ENCODE data around the gene HOXC5.

Gene HOXC5

GRCh38 chr12:54005853-54006558, 26.8 kb upstream of the HOXC5 start:
- peak; percentile 86 for FAIRE-seq
- peak; percentile 67 for DNase-seq (ENCODE audit: extremely low spot score, insufficient read length, low read depth)

GRCh38 chr12:54006559-54007220, 26.2 kb upstream of the HOXC5 start:
- FAIRE-seq (no peak), DNase-seq (ENCODE audit: extremely low spot score, insufficient read length, low read depth) (no peak)

- DNase-seq (ENCODE audit: extremely low spot score, insufficient read length, low read depth) (no peak), FAIRE-seq (no peak)
Observed at GRCh38 chr12:54007538-54008259, 25.2 kb upstream of the HOXC5 start.

- no peak for DNase-seq (ENCODE audit: extremely low spot score, insufficient read length, low read depth)
- FAIRE-seq: no peak
Observed at GRCh38 chr12:54008260-54008552, 24.6 kb upstream of the HOXC5 start.

- FAIRE-seq (no peak), DNase-seq (ENCODE audit: extremely low spot score, insufficient read length, low read depth) (no peak)
Observed at GRCh38 chr12:54009171-54010052, 23.4 kb upstream of the HOXC5 start.

GRCh38 chr12:54010053-54010971, 22.5 kb upstream of the HOXC5 start:
- FAIRE-seq: no peak

GRCh38 chr12:54010972-54011664, 21.7 kb upstream of the HOXC5 start:
- DNase-seq (ENCODE audit: extremely low spot score, insufficient read length, low read depth): no peak
- no peak for FAIRE-seq

More at GRCh38 chr12:54010053-54010971, 22.5 kb upstream of the HOXC5 start:
- no peak for DNase-seq (ENCODE audit: extremely low spot score, insufficient read length, low read depth)

GRCh38 chr12:54011665-54012532, 21.0 kb upstream of the HOXC5 start:
- no peak for DNase-seq (ENCODE audit: extremely low spot score, insufficient read length, low read depth)
- no peak for FAIRE-seq

- FAIRE-seq: no peak
- no peak for DNase-seq (ENCODE audit: extremely low spot score, insufficient read length, low read depth)
Observed at GRCh38 chr12:54012631-54013409, 20.0 kb upstream of the HOXC5 start.

GRCh38 chr12:54014377-54015017, 18.4 kb upstream of the HOXC5 start:
- FAIRE-seq (no peak), DNase-seq (ENCODE audit: extremely low spot score, insufficient read length, low read depth) (no peak)

GRCh38 chr12:54015018-54015931, 17.6 kb upstream of the HOXC5 start:
- FAIRE-seq: no peak
- no peak for DNase-seq (ENCODE audit: extremely low spot score, insufficient read length, low read depth)

GRCh38 chr12:54016051-54016450, 16.8 kb upstream of the HOXC5 start:
- no peak for DNase-seq (ENCODE audit: extremely low spot score, insufficient read length, low read depth)
- FAIRE-seq: no peak

- DNase-seq (ENCODE audit: extremely low spot score, insufficient read length, low read depth): no peak
- no peak for FAIRE-seq
Observed at GRCh38 chr12:54016478-54016964, 16.3 kb upstream of the HOXC5 start.

- FAIRE-seq: no peak
- DNase-seq (ENCODE audit: extremely low spot score, insufficient read length, low read depth): no peak
Observed at GRCh38 chr12:54017027-54017788, 15.6 kb upstream of the HOXC5 start.

Data from GM18507 (cell line).